A549 (cell line): ENCODE data around the gene NEDD4L. TPM values are rescaled to one million over a fixed set of nuclear protein-coding genes. Genes with fewer than 3 reads are reported as not detected.

Experiments used
- ATAC-seq, 2 experiments: fragments of 200-7000 bp in 1 of 2; fragments of >200 bp in 1 of 2; cut with Nextera tagmentation in 1 of 2; cut with Tn5 transposase in 1 of 2; 3 replicates each; pipeline versions ENCODE4 v1.8.0 to v1.9.1; 2018 to 2020; ENCODE audit warnings: mild to moderate bottlenecking in 1 of 2, moderate library complexity in 1 of 2
- CTCF ChIA-PET: fragments of 300-600 bp; sonication (Branson Sonifier 250); formaldehyde crosslinking; extraction: SDS; loops from one replicate; lab custom pipeline; 2021; ENCODE audit warnings: antibody characterized with exemption, inconsistent platforms; lab: Yijun Ruan, JAX
- POLR2A ChIA-PET: fragments of 350-600 bp; formaldehyde crosslinking; extraction: SDS; loops from one replicate; lab custom pipeline; 2021; ENCODE audit warnings: antibody characterized with exemption, inconsistent platforms; lab: Yijun Ruan, JAX
- DNase-seq, 2 experiments: peaks; one replicate each; pipeline versions ENCODE4 v3.0.0 to v3.0.0-alpha.2; 2011 to 2016; ENCODE audit warnings: low read depth in 1 of 2, low spot score in 1 of 2
- FAIRE-seq: peaks from 2 replicates; lab custom pipeline; 2011; peaks lifted over from hg19 to GRCh38; lab: Jason Lieb, UNC
- H3K27ac ChIP-seq, 2 experiments: fragments of >200 bp; sonication (Bioruptor Twin); formaldehyde crosslinking; 3 replicates each; pipeline ENCODE4 v1.5.1; 2016 to 2017
- H3K4me1 ChIP-seq: fragments of >200 bp; sonication (Bioruptor Twin); formaldehyde crosslinking; 3 replicates; pipeline ENCODE4 v1.6.1; 2016
- H3K4me2 ChIP-seq: fragments of >200 bp; sonication (Bioruptor Twin); formaldehyde crosslinking; 3 replicates; pipeline ENCODE4 v1.6.1; 2016
- H3K4me3 ChIP-seq: fragments of >200 bp; sonication (Bioruptor Twin); formaldehyde crosslinking; 3 replicates; pipeline ENCODE4 v1.5.1; 2016
- H3K9me3 ChIP-seq: fragments of >200 bp; sonication (Bioruptor Twin); formaldehyde crosslinking; 3 replicates; pipeline ENCODE4 v1.6.1; 2016
- ATOH8 ChIP-seq: fragments of 250-450 bp; sonication (Bioruptor Pico); IDR thresholded peaks from 2 replicates; pipeline ENCODE4 v1.5.0; 2020; ENCODE audit warnings: low read depth, mild to moderate bottlenecking, moderate library complexity
- BHLHE40 ChIP-seq: IDR thresholded peaks from 2 replicates; pipeline ENCODE4 v1.6.1; 2012; ENCODE audit warnings: low read depth, low read length, inconsistent platforms
- CTCF ChIP-seq: fragments of >200 bp; sonication (Bioruptor Twin); formaldehyde crosslinking; IDR thresholded peaks from 3 replicates; pipeline ENCODE4 v1.5.1; 2016
- E2F6 ChIP-seq: IDR thresholded peaks from 2 replicates; pipeline ENCODE4 v1.6.1; 2012; ENCODE audit warnings: low read depth, borderline replicate concordance
- EHF ChIP-seq: fragments of 250-450 bp; sonication (Bioruptor Pico); IDR thresholded peaks from 2 replicates; pipeline ENCODE4 v1.5.0; 2020; ENCODE audit warnings: mild to moderate bottlenecking
- FOSL2 ChIP-seq, 2 experiments: fragments of 450-650 bp in 1 of 2; fragments of >200 bp in 1 of 2; sonication (Bioruptor Twin) in 1 of 2; formaldehyde crosslinking; IDR thresholded peaks; 2 replicates each; pipeline versions ENCODE4 v1.5.0 to v1.6.1; 2016 to 2020; ENCODE audit warnings: mild to moderate bottlenecking in 1 of 2, moderate library complexity in 1 of 2
- FOXS1 ChIP-seq: fragments of 250-450 bp; sonication (Bioruptor Pico); IDR thresholded peaks from 2 replicates; pipeline ENCODE4 v1.5.0; 2020; ENCODE audit warnings: mild to moderate bottlenecking, moderate library complexity
- GATA3 ChIP-seq: IDR thresholded peaks from 2 replicates; pipeline ENCODE4 v1.6.1; 2012; ENCODE audit warnings: borderline replicate concordance
- JUN ChIP-seq, 2 experiments: fragments of >200 bp; sonication (Bioruptor Twin); formaldehyde crosslinking; IDR thresholded peaks; 2 replicates in 1 of 2; 3 replicates in 1 of 2; pipeline ENCODE4 v1.6.1; 2016 to 2017
- KDM5A ChIP-seq: fragments of 200-600 bp; sonication (generic); IDR thresholded peaks from 2 replicates; pipeline ENCODE4 v1.6.1; 2016; ENCODE audit warnings: antibody characterized with exemption, mild to moderate bottlenecking
- NR3C1 ChIP-seq: fragments of >200 bp; sonication (Bioruptor Twin); formaldehyde crosslinking; IDR thresholded peaks from 3 replicates; pipeline ENCODE4 v1.6.1; 2017
- PHF8 ChIP-seq: fragments of 200-600 bp; sonication (generic); IDR thresholded peaks from 2 replicates; pipeline ENCODE4 v1.6.1; 2016; ENCODE audit warnings: low read depth, mild to moderate bottlenecking, antibody characterized with exemption, moderate library complexity, borderline replicate concordance
- POLR2A ChIP-seq: IDR thresholded peaks from 2 replicates; pipeline ENCODE4 v1.6.1; 2012; ENCODE audit warnings: mild to moderate bottlenecking, low read length
- RAD21 ChIP-seq, 2 experiments: fragments of >200 bp in 1 of 2; sonication (Bioruptor Twin) in 1 of 2; formaldehyde crosslinking in 1 of 2; IDR thresholded peaks in 1 of 2; conservative IDR thresholded peaks in 1 of 2; 2 replicates in 1 of 2; 3 replicates in 1 of 2; pipeline ENCODE4 v1.6.1; 2012 to 2018; ENCODE audit warnings: inconsistent platforms in 1 of 2
- RFX5 ChIP-seq: fragments of 450-650 bp; IDR thresholded peaks from 2 replicates; pipeline ENCODE4 v1.7.1; 2014; ENCODE audit warnings: antibody characterized with exemption, mild to moderate bottlenecking, moderate library complexity
- RNF2 ChIP-seq: fragments of 200-600 bp; sonication (generic); IDR thresholded peaks from 2 replicates; pipeline ENCODE4 v1.6.1; 2016; ENCODE audit warnings: low read depth, mild to moderate bottlenecking, antibody characterized with exemption, moderate library complexity, borderline replicate concordance
- ZC3H11A ChIP-seq: fragments of 450-650 bp; IDR thresholded peaks from 2 replicates; pipeline ENCODE4 v1.6.1; 2014; ENCODE audit warnings: antibody characterized with exemption, mild to moderate bottlenecking
- ZFP36 ChIP-seq: fragments of 450-650 bp; IDR thresholded peaks from 2 replicates; pipeline ENCODE4 v1.6.1; 2014; ENCODE audit warnings: borderline replicate concordance; ENCODE audit not compliant: partially characterized antibody
- ZNF302 ChIP-seq: fragments of 250-450 bp; sonication (Bioruptor Pico); IDR thresholded peaks from 2 replicates; pipeline ENCODE4 v1.9.0; 2021; ENCODE audit warnings: inconsistent platforms, mild to moderate bottlenecking, moderate library complexity
- WGBS: methylation state at CpG from one replicate; pipeline ENCODE4 v1.1.6; 2017; ENCODE audit errors: missing lambda C conversion rate; 5-methylcytosine and 5-hydroxymethylcytosine counted together
- polyA plus RNA-seq, 4 experiments: library from polyadenylated mRNA; depleted of rRNA in 3 of 4; stranded (reverse); fragments of >200 nt; fragmentation: RNase III in 1 of 4; extraction: RNeasy Plus Mini Kit Qiagen cat#74134 plus additional on column Dnase treatment in 1 of 4; gene quantifications; 2 replicates in 3 of 4; 3 replicates in 1 of 4; pipeline ENCODE4 v1.2.3, GENCODE V29; 2011 to 2017

NEDD4L gene
- polyA plus RNA-seq, 2 of the 4 experiments (the other 2 are of a cell fraction), result 18.0 to 36.5 TPM

- no peak for TF ChIP-seq NR3C1
- TF ChIP-seq RFX5, result no peak
- no peak for TF ChIP-seq RNF2
- no peak for TF ChIP-seq RAD21 (conservative IDR thresholded peaks at IDR 0.05 in 1 of 2, IDR thresholded peaks at IDR 0.05 in 1 of 2)
- TF ChIP-seq BHLHE40, result no peak
- TF ChIP-seq KDM5A, result no peak
- TF ChIP-seq, all 56 proteins: peak for 0
- ChIA-PET CTCF (interaction anchor here (0.9 kb wide), 1 partner anchor 12 kb away, joined by 3 read pairs; no protein-coding TSS in a partner anchor), POLR2A (no interaction called here)
- ATAC-seq (no peak), DNase-seq (no peak), FAIRE-seq (no peak)
- no peak overlapping the region for H3K4me3 ChIP-seq
- no peak overlapping the region for H3K27ac ChIP-seq
- peaks cover 52% of the 10 kb centered on the region for H3K4me1 ChIP-seq
- no peak overlapping the region for H3K4me2 ChIP-seq
- WGBS, result 84% methylated on average over 5 of the region's 5 CpGs
- no peaks in the 10 kb centered on the region for H3K9me3 ChIP-seq
Observed at GRCh38 chr18:58229162-58229561, 185.1 kb downstream of the NEDD4L start.

GRCh38 chr18:58230438-58231179 lies 186.6 kb downstream of the NEDD4L start:
- ATAC-seq (peak in 1 of 2 experiments; percentile 54; a peak in 3 of 6 replicates), FAIRE-seq (no peak), DNase-seq (peak in 1 of 2 experiments; percentile 68)
- 17% methylated on average over 8 of the region's 8 CpGs for whole genome bisulfite sequencing
- POLR2A ChIA-PET, result no interaction called here
- H3K4me1 ChIP-seq, result peaks cover 52% of the 10 kb centered on the region
- TF ChIP-seq KDM5A, result no peak
- TF ChIP-seq FOSL2 (IDR thresholded peaks at IDR 0.05), result no peak
- peak; percentile 82 for TF ChIP-seq FOSL2 (CRISPR knock-in tag; IDR thresholded peaks at IDR 0.05)
- CTCF ChIA-PET, result no interaction called here
- H3K4me3 ChIP-seq, result 0 out of 3 replicates have a peak overlapping the region, but pooled peaks have one; percentile 13
- peak overlapping the region; percentile 72 for H3K4me2 ChIP-seq
- H3K9me3 ChIP-seq, result no peaks in the 10 kb centered on the region
- peak overlapping the region; percentile 58 to 60; a peak in 5 of 6 replicates for H3K27ac ChIP-seq

GRCh38 chr18:58231930-58232329 lies 187.9 kb downstream of the NEDD4L start:
- DNase-seq (peak in 1 of 2 experiments; percentile 19), FAIRE-seq (no peak), ATAC-seq (peak; percentile 62 to 71; a peak in 3 of 6 replicates)
- Histone ChIP-seq H3K4me1 (peaks cover 53% of the 10 kb centered on the region), H3K27ac (peak overlapping the region; percentile 58 to 60; a peak in 4 of 6 replicates), H3K4me2 (peak overlapping the region; percentile 72; the same call in 2 of the 3 replicates), H3K9me3 (no peaks in the 10 kb centered on the region), H3K4me3 (no peak overlapping the region)
- CTCF ChIA-PET, result interaction anchor here (0.5 to 0.6 kb wide), 2 partner anchors 494 to 503 kb away, joined by 3 read pairs; no protein-coding TSS in a partner anchor
- POLR2A ChIA-PET, result no interaction called here
- 50% methylated on average over 2 of the region's 2 CpGs for WGBS
- TF ChIP-seq GATA3, result no peak
- TF ChIP-seq CTCF, result peak; percentile 35
- peak; percentile 35 to 53; a peak in 4 of 5 replicates for TF ChIP-seq RAD21 (conservative IDR thresholded peaks at IDR 0.05 in 1 of 2, IDR thresholded peaks at IDR 0.05 in 1 of 2)

- peaks cover 53% of the 10 kb centered on the region for H3K4me1 ChIP-seq
- ChIA-PET CTCF (interaction anchor here (0.5 kb wide), 1 partner anchor 504 kb away, joined by 3 read pairs; no protein-coding TSS in a partner anchor), POLR2A (no interaction called here)
- no peak overlapping the region; a peak in 1 of 6 replicates for H3K27ac ChIP-seq
- FAIRE-seq, result no peak
- WGBS, result 66% methylated on average over 5 of the region's 5 CpGs
- ATAC-seq, result no peak
- H3K4me3 ChIP-seq, result no peak overlapping the region
- TF ChIP-seq FOXS1 (CRISPR knock-in tag), result no peak
- TF ChIP-seq PHF8, result no peak
- no peak for TF ChIP-seq ZFP36
- no peak for TF ChIP-seq E2F6
- no peak for TF ChIP-seq EHF (CRISPR knock-in tag)
- no peak for TF ChIP-seq ATOH8 (CRISPR knock-in tag)
- no peak for TF ChIP-seq POLR2A
- TF ChIP-seq ZNF302 (CRISPR knock-in tag), result no peak
- TF ChIP-seq JUN (IDR thresholded peaks at IDR 0.05), result no peak
- no peak for TF ChIP-seq ZC3H11A
- no peak for TF ChIP-seq FOSL2 (IDR thresholded peaks at IDR 0.05)
- no peak for TF ChIP-seq FOSL2 (CRISPR knock-in tag; IDR thresholded peaks at IDR 0.05)
- TF ChIP-seq NR3C1, result no peak
- H3K4me2 ChIP-seq, result no peak overlapping the region; the same call in 2 of the 3 replicates
- no peaks in the 10 kb centered on the region for H3K9me3 ChIP-seq
- no peak for DNase-seq
Observed at GRCh38 chr18:58232668-58233067, 188.6 kb downstream of the NEDD4L start.
